Hematopoietic multipotent progenitor cell treated with erythropoietin and hydrocortisone succinate and interleukin-3 and kit ligand, for 8 days (in vitro differentiated cells): ENCODE measurements around the gene USP44.
"Not testable (repeated sequence)": the region's sequence is repeated elsewhere in the genome, so short reads cannot be mapped to it uniquely, and the experiment has no call there.

Source experiments
- DNase-seq: peaks from one replicate; pipeline ENCODE4 v3.0.0-alpha.2; 2015

The USP44 gene

GRCh38 chr12:95551305-95551704 lies at the start of gene USP44:
TSS of gene USP44 (minus strand) at chr12:95551476. CDS start at chr12:95534256, 17,220 bp downstream.
- DNase-seq: no peak

DNA sequence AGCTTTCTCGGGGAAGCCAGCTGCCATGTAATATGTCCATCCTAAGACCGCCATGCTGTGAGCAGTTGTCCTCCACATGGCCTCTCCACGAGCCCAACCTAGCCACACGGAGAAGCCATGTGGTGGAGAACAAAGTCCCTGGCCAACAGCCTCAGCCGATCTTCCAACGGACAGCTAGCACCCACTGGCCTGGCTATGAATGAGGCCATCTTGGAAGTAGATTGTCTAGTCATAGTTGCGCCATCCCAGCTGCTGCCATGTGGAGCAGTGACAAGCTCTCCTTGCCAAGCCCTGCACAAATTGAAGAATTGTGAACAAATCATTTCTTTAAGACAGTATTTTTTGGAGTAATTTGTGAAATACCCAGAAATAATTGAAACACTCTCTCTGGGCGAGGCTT lies 49.3 kb upstream of the USP44 start:
- DNase-seq: no peak

DNA sequence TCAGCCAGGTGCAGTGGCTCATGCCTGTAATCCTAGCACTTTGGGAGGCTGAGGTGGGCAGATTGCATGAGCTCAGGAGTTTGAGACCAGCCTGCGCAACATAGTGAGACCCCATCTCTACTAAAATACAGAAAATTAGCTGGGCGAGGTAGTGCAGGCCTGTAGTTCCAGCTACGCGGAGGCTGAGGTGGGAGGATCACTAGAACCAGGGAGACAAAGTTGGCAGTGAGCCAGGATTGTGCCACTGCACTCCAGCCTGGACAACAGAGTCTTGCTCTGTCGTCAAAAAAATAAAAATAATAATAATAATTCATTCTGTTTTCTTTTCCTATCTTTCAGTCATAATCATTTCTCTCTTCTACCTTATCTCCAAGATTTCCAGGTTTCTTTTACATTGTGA lies 48.6 kb upstream of the USP44 start:
- no peak for DNase-seq

GRCh38 chr12:95594136-95594535 lies 42.9 kb upstream of the USP44 start:
- DNase-seq: no peak

DNA sequence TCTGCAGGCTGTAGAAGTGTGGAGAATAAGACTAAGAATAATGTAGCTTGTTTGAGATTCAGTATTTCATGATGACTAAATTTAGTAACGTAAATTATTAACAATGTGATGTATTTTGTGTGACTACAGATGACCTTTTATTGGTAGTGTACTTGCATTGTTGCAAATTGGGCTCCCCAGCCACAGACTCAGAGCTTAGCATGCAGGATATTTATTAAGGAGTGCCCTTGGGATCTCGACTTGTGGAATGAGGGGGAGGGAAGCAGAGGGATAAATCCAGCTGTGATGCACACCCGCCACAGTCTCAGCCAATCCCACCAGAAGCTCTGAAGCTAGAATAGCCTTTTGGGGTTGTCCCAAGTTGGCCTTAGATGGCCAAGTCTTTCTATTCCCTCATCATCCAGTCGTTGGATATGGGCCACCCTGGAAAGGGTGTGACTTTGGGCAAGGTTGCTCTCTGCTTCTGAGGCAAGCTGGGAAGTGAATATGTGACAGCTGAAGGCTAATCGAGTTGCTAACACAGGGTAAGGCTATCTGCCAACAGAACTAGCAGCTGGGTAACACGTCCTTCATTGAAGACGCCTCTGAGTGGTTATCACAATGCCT lies 42.1 kb upstream of the USP44 start:
- no peak for DNase-seq

GRCh38 chr12:95591731-95592130 lies 40.5 kb upstream of the USP44 start:
- DNase-seq: no peak

GRCh38 chr12:95590775-95591174 lies 39.5 kb upstream of the USP44 start:
- no peak for DNase-seq

- DNase-seq: no peak
Observed at GRCh38 chr12:95583933-95584332, 32.7 kb upstream of the USP44 start.

GRCh38 chr12:95582230-95583058 lies 31.2 kb upstream of the USP44 start:
- DNase-seq: no peak

GRCh38 chr12:95577820-95578219 lies 26.5 kb upstream of the USP44 start:
- no peak for DNase-seq

DNA sequence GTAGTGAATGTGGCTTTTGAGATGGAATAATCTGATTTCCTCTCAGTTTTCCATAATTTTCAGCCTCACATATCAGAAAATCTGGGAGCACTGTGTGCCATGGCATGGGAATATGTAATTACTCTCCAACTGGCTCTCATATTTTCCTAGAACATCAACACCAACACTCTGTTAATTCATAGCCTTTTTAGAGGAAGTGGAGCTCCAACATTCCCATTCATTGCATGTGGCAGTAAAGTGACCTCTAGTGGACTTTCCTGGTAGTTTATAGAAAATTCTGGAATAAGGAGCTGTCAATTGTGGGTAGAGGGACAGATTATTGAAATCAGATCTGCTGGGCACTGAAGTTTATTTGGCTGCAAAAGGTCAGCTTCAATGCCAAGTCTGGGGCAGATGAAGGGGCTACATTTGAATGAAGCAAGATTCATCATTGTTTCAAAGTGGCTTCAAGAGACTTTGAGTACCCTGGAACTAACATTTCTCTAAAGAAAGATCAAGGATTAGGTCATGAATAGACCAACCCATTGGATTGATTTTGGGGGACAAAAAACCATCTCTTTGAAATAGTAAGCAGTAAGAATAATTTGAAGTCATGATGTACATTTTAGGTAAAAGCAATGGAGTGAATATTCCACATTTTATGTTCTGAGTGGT lies 23.6 kb upstream of the USP44 start:
- DNase-seq: peak; percentile 42

DNA sequence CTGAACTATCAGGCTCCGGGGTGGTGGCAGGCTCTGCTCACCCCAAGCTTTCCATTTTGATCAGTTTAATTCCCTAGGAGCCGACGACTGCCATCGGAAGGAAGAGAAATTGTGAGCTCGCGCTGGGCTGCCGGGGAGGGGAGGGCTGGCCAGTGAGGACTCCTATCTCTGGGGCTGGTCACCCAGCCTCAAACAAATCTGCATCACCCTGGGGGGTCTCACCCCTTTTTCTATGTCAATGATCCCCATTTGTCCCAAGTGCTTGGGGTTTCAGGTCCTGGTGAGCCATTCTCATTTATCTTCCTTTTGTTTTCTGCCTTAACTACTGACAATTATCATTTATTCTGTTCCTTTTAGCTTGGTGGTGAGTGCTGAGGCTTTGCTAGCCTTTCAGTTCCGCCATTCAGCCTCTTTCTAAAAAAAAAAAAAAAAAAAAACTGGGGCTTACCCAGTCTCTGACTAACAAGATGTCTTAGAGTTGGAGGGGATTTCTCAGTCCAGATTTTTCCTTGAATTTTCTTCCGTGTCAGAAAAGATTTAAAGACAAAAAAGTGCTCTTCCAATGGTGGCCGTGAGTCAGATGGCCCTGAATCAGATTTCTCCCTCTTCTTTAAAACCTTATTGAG lies 22.8 kb upstream of the USP44 start:
- no peak for DNase-seq

DNA sequence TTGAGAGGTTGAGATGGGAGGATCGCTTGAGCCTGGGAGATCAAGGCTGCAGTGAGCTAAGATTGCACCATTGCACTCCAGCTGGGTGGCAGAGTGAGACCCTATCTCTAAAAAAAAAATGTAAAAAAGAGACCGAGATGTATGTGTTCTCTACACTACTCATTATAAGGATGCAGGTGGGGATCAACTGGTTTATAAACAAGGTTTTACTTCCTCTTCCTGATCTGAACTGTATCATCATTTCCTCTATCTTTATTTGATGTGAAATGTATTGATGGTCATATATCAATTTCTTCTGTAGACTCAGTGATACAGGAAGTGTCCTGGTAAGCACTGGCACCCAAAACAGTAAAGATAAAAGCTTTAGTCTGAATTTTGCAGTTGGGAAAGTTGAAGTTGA lies 20.1 kb upstream of the USP44 start:
- no peak for DNase-seq

DNA sequence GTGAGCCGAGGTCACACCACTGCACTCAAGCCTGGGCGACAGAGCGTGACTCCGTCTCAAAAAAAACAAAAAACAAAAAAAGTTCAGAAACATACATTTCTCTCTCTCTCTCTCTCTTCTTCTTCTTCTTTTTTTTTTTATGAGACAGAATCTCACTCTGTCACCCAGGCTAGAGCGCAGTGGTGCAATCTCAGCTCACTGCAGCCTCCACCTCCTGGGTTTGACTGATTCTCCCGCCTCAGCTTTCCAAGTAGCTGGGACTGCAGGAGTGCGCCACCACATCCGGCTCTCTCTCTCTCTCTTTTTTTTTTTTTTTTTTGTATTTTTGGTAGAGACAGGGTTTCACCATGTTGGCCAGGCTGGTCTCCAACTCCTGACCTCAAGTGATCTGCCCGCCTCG lies 16.8 kb upstream of the USP44 start:
- DNase-seq: not testable (repeated sequence)

DNA sequence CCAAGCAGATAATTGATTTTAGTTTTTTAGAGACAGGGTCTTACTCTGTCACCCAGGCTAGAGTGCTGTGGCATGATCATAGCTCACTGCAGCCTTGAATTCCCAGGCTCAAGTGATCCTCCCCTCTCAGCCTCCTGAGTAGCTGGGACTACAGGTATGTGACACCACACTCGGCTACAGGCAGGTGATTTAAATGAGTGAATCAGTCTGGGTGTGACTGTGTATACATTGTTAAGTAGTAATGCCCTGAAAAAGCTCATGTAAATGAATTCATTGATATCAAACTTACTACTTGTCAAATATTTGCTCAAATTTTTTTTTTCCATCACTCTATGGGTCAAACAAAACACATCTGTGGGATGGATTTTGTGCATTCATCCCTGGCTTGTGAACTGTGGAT lies 6.3 kb upstream of the USP44 start:
- no peak for DNase-seq

DNA sequence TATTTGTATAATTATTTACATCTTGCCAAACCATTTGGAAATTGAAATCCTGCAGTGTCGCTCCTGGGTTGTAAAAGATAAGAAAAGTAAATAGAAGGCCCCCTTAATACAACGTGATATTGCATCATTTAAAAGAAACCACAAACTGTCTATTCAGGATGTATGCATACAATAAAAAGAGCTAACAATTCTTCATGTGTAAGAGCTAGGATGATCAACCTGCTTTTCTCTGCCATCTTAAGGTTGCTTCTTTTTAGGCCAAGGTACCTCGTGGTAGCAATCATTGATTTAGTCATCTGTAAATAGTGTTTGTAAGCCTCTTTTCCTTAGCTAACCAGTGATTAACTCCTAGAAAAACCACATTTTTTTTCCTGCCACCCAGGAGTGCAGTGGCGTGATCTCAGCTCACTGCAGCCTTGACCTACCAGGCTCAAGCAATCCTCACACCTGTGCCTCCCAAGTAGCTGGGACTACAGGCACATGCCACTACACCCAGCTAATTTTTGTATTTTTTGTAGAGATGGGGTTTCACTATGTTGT lies 3.3 kb upstream of the USP44 start:
- DNase-seq: peak; percentile 48

GRCh38 chr12:95553197-95553943 lies 2.1 kb upstream of the USP44 start:
- no peak for DNase-seq

GRCh38 chr12:95551913-95552516 lies 739 bp upstream of the USP44 start:
- no peak for DNase-seq

GRCh38 chr12:95549392-95550084 lies 1.7 kb downstream of the USP44 start:
- DNase-seq: no peak

DNA sequence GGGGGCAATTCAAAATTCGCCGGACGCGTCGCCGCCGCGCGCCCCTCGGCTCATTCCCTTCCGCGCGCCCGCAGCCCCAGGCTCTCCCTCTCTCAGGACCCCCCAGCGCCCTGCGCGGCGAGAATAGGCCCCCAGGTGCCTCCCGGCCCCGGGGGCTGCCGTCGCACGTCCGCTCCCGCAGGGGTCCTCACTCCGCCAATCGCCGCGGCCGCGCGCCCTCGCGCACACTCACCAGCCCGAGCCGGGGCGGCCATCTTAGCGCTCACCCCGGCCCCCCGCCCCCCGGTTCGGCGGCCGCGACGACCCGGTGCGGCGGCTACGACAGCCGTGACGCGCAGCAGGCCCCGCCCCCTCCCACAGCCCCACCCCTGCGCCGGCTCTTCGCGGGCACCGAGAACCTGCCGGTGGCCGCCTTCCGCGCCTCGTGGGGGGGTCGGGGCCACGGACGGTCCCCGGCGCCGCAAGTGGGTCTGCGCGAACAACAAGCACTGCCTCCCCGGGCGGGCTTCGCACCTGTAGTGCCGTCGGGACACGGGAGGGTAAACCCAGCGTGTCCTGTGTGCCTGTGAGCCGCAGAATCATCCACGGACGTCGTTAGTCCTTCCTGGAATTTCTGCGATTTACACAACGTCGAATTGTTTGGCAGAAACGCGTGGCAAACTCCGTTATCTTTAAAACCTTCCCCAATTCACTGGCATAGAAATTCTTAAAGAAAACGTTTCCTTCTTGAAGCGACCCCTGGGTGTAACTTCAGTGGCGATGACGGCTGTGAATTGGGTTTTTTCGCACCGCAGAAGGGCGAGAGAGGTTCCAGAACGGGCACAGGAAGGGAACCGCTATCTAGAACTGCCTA lies 2.5 kb downstream of the USP44 start:
- DNase-seq: peak; percentile 23
